GM18502 (cell line): ENCODE data around the gene HSPA6.
A peak's percentile ranks its signal among the peaks of the same experiment; 100 is the strongest.
"Not testable (repeated sequence)": the region's sequence is repeated elsewhere in the genome, so short reads cannot be mapped to it uniquely, and the experiment has no call there.

Source experiments
- ATAC-seq: cut with Tn5 transposase; IDR thresholded peaks from one replicate; pipeline ENCODE4 v1.9.1; 2021; ENCODE audit warnings: mild to moderate bottlenecking; ENCODE audit not compliant: unreplicated experiment, poor library complexity

HSPA6 gene

GRCh38 chr1:161523817-161524741 lies at the start of gene HSPA6:
TSS of gene HSPA6 (plus strand) at chr1:161524540. CDS start at chr1:161524659, 119 bp downstream.
- peak; percentile 69 for ATAC-seq

DNA sequence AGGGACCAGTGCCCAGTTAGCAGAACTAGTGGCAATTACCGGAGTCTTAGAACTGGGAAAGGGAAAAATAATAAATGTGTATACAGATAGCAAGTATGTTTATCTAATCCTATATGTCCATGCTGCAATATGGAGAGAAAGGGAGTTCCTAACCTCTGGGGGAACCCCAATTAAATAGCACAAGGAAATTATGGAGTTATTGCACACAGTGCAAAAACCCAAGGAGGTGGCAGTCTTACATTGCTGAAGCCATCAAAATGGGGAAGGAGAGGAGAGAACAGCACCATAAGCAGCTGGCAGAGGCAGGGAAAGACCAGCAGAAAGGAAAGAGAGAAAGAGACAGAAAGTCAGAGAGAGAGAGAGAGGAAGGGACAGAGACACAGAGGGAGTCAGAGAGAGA lies 46.6 kb upstream of the HSPA6 start:
- ATAC-seq = not testable (repeated sequence)

DNA sequence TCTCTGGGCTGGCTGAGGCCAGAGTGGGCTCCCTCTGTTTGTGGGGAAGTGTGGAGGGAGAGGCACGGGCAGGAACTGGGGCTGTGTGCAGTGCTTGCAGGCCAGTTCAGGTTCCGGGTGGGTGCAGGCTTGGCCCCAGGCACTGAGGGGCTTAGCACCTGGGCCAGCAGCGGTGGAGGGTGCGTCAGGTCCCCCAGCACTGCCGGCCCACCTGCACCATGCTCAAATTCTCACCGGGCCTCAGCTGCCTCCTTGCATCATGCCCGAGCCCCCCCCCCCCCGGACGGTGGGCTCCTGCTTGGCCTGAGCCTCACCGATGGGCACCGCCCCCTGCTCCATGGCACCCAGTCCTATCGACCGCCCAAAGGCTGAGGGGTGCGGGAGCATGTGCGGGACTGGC lies 45.4 kb upstream of the HSPA6 start:
- no peak for ATAC-seq

- ATAC-seq = no peak
Observed at GRCh38 chr1:161480381-161481035, 43.8 kb upstream of the HSPA6 start.

GRCh38 chr1:161481624-161482392 lies 42.5 kb upstream of the HSPA6 start:
- ATAC-seq = no peak

GRCh38 chr1:161482610-161483009 lies 41.7 kb upstream of the HSPA6 start:
- ATAC-seq = no peak

- ATAC-seq = no peak
Observed at GRCh38 chr1:161483361-161483760, 41.0 kb upstream of the HSPA6 start.

DNA sequence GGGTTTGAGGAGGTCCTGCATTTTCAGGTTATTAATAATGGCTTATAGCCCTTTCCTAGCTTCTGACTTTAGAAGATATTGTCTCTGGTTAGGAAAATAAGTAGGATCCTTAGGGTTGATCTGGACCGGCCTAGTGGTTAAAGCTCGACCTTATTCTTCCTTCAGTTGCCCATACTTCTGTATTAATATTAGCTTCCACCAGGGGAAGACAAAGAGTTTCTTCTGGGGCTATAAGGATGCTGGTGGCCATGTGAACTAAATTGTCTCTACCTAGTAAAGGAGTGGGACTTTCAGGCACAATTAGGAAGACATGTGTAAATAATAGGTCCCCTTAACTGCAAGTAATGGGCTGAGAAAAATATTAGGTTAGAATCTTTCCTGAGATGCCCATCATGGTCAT lies 39.7 kb upstream of the HSPA6 start:
- no peak for ATAC-seq

DNA sequence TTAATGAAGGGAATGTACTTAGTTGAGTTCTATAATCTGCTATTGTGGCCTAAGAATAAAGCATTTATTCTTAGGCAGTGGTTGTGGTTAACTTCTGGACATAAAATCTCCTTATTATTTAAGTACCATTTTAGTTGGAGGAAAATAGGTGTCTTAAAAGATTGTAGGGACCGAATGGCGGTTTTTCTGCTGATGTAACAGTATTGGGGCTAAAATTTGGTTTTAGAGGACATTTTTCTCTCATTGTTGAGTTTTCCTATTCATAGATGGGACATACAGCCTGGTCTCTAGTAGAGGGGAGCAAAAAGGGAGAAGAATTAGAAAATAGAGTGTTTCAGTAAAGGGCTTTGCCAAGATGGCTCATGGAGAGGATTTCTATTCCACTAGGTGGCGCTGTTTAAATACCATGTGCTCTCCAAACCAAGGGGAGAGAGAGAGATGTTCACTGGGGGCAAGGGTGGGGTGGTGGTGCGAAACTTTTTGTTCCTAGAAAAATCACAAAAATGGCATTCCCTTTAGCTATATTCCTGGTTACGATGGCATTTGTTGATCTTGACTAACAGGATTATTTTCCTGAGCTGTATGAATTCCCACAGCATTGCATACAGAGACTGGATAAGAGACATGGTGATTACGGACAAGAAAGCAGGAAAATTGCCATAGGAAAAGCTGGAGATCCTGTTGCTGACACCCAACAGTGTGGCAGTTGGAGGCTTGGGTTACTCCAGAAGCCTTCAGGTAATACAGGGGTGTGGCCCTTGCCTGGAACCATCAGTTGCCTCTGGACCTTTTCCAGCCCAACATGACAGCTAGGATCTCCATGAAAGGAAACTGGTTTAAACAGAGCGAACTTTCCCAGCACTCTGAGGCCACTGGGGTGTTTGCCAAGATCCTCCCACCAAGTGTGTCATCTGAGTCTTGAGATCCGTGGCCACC lies 37.3 kb upstream of the HSPA6 start:
- ATAC-seq = no peak

- ATAC-seq = no peak
Observed at GRCh38 chr1:161491472-161491871, 32.9 kb upstream of the HSPA6 start.

- ATAC-seq = no peak
Observed at GRCh38 chr1:161492827-161493226, 31.5 kb upstream of the HSPA6 start.

GRCh38 chr1:161494091-161494735 lies 30.1 kb upstream of the HSPA6 start:
- no peak for ATAC-seq

GRCh38 chr1:161495490-161495889 lies 28.9 kb upstream of the HSPA6 start:
- no peak for ATAC-seq

GRCh38 chr1:161497961-161498360 lies 26.4 kb upstream of the HSPA6 start:
- no peak for ATAC-seq

GRCh38 chr1:161498646-161499045 lies 25.7 kb upstream of the HSPA6 start:
- ATAC-seq = no peak

DNA sequence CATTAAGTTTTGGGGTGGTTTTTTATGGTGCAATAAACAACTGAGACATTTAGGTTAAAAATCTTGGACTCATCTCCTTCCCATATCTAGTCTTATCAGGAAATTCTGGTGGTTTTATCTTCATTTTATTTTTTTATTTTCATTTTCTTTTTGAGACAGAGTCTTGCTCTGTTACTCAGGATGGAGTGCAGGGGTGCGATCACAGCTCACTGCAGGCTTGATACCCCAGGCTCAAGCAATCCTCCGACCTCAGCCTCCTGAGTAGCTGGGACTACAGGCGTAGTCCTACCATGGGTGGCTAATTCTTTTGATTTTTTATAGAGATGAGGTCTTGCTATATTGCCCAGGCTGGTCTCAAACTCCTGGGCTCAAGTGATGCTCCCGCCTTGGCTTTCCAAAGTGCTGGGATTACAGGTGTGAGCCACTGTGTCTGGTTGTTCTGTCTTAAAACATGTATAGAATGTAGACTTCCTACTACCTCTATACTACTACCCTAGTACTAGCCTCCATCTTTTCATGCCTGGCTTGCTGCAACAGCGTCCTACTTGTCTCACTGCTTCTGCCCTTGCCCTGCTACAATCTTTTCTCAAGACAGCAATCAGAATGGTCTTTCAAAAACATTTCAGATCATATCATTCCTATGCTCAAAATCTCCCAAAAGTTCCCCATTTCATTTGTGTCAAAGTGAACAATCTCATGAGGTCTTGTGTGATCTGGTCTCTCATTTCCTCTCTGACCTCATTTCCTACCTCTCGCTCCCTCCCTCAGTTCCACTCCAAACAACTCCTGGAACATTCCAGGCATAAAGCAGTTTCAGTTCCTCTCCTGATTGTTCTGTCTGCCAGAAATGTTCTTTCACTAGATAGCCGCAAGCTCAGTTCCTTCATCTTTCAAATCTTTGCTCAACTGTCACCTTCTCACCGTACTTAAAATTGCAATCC lies 25.0 kb upstream of the HSPA6 start:
- ATAC-seq = no peak

- no peak for ATAC-seq
Observed at GRCh38 chr1:161501234-161501633, 23.1 kb upstream of the HSPA6 start.

- no peak for ATAC-seq
Observed at GRCh38 chr1:161502181-161502580, 22.2 kb upstream of the HSPA6 start.
